Nephron (organoid): ENCODE data around the gene BRD1.

Source experiments
- H3K27ac Mint-ChIP-seq, 3 experiments: 2 replicates each; pipeline ENCODE4 v1.8.0; 2020; ENCODE audit warnings: mixed read lengths in 3 of 3, mild to moderate bottlenecking in 2 of 3, moderate library complexity in 1 of 3
- H3K27me3 Mint-ChIP-seq: 2 replicates; pipeline ENCODE4 v1.8.0; 2021; ENCODE audit warnings: low read depth, mild to moderate bottlenecking, moderate library complexity, mixed read lengths
- H3K36me3 Mint-ChIP-seq: 2 replicates; pipeline ENCODE4 v1.8.0; 2020; ENCODE audit warnings: low read depth, mixed read lengths
- H3K4me1 Mint-ChIP-seq: 2 replicates; pipeline ENCODE4 v1.8.0; 2020; ENCODE audit warnings: mixed read lengths
- H3K4me3 Mint-ChIP-seq, 3 experiments: 2 replicates each; pipeline ENCODE4 v1.8.0; 2020; ENCODE audit warnings: mild to moderate bottlenecking in 3 of 3, mixed read lengths in 3 of 3, moderate library complexity in 2 of 3
- H3K9me3 Mint-ChIP-seq: 2 replicates; pipeline ENCODE4 v1.8.0; 2020; ENCODE audit warnings: mixed read lengths
- CTCF ChIP-seq, 3 experiments: fragments of 200-600 bp; sonication (generic); IDR thresholded peaks; one replicate each; pipeline ENCODE4 v1.5.0; 2021; ENCODE audit warnings: antibody characterized with exemption in 3 of 3; ENCODE audit not compliant: unreplicated experiment in 3 of 3

BRD1 gene

GRCh38 chr22:49753961-49754695 is 73.5 kb downstream of the BRD1 start:
- Mint-ChIP-seq H3K4me1 (no peaks in the 10 kb centered on the region), H3K27me3 (peaks cover 14% of the 10 kb centered on the region), H3K27ac (no peak overlapping the region), H3K9me3 (peaks cover 6% of the 10 kb centered on the region), H3K4me3 (no peak overlapping the region), H3K36me3 (no peaks in the 10 kb centered on the region)
- no peak for TF ChIP-seq CTCF (IDR thresholded peaks at IDR 0.05; ENCODE audit: unreplicated experiment in 3 of 3)

- Mint-ChIP-seq H3K9me3 (peaks cover 4% of the 10 kb centered on the region), H3K27ac (no peak overlapping the region), H3K4me3 (no peak overlapping the region), H3K4me1 (no peaks in the 10 kb centered on the region), H3K27me3 (peaks cover 14% of the 10 kb centered on the region), H3K36me3 (no peaks in the 10 kb centered on the region)
- TF ChIP-seq CTCF (IDR thresholded peaks at IDR 0.05; ENCODE audit: unreplicated experiment in 3 of 3): no peak
Measured at GRCh38 chr22:49753276-49753890, 74.3 kb downstream of the BRD1 start.

- no peak for TF ChIP-seq CTCF (IDR thresholded peaks at IDR 0.05; ENCODE audit: unreplicated experiment in 3 of 3)
- Mint-ChIP-seq H3K4me1 (no peaks in the 10 kb centered on the region), H3K9me3 (peaks cover 4% of the 10 kb centered on the region), H3K27ac (no peak overlapping the region), H3K4me3 (no peak overlapping the region), H3K36me3 (no peaks in the 10 kb centered on the region), H3K27me3 (peaks cover 11% of the 10 kb centered on the region)
Measured at GRCh38 chr22:49752598-49753091, 75.0 kb downstream of the BRD1 start.

GRCh38 chr22:49751966-49752597 is 75.6 kb downstream of the BRD1 start:
- no peaks in the 10 kb centered on the region for H3K36me3 Mint-ChIP-seq
- H3K4me3 Mint-ChIP-seq: no peak overlapping the region
- H3K4me1 Mint-ChIP-seq: no peaks in the 10 kb centered on the region
- peaks cover 7% of the 10 kb centered on the region for H3K9me3 Mint-ChIP-seq
- H3K27ac Mint-ChIP-seq: no peak overlapping the region
- no peak for TF ChIP-seq CTCF (IDR thresholded peaks at IDR 0.05; ENCODE audit: unreplicated experiment in 3 of 3)
- H3K27me3 Mint-ChIP-seq: peaks cover 11% of the 10 kb centered on the region

- no peak overlapping the region for H3K4me3 Mint-ChIP-seq
- H3K27ac Mint-ChIP-seq: no peak overlapping the region
- H3K27me3 Mint-ChIP-seq: peaks cover 11% of the 10 kb centered on the region
- peaks cover 14% of the 10 kb centered on the region for H3K9me3 Mint-ChIP-seq
- TF ChIP-seq CTCF (IDR thresholded peaks at IDR 0.05; ENCODE audit: unreplicated experiment in 3 of 3): no peak
- H3K36me3 Mint-ChIP-seq: no peaks in the 10 kb centered on the region
- no peaks in the 10 kb centered on the region for H3K4me1 Mint-ChIP-seq
Measured at GRCh38 chr22:49751318-49751965, 76.2 kb downstream of the BRD1 start.
